A549 (cell line): ENCODE data around the gene SLC24A4.

ENCODE experiments used
- CHD2 ChIP-seq: fragments of 150-350 bp; IDR thresholded peaks from 2 replicates; pipeline ENCODE4 v1.6.1; 2014; ENCODE audit warnings: low read length; ENCODE audit not compliant: partially characterized antibody
- CTCF ChIP-seq: fragments of >200 bp; sonication (Bioruptor Twin); formaldehyde crosslinking; IDR thresholded peaks from 3 replicates; pipeline ENCODE4 v1.5.1; 2016
- ESRRA ChIP-seq: fragments of 150-350 bp; IDR thresholded peaks from 2 replicates; pipeline ENCODE4 v1.6.1; 2014; ENCODE audit warnings: mild to moderate bottlenecking, low read length, borderline replicate concordance
- POLR2A ChIP-seq: IDR thresholded peaks from 2 replicates; pipeline ENCODE4 v1.6.1; 2012; ENCODE audit warnings: mild to moderate bottlenecking, low read length
- REST ChIP-seq: fragments of 200-600 bp; sonication (generic); IDR thresholded peaks from 2 replicates; pipeline ENCODE4 v1.6.1; 2016; ENCODE audit warnings: antibody characterized with exemption, mild to moderate bottlenecking, moderate library complexity
- USF2 ChIP-seq: fragments of 450-650 bp; IDR thresholded peaks from 2 replicates; pipeline ENCODE4 v1.6.1; 2014; ENCODE audit warnings: antibody characterized with exemption

GRCh38 chr14:92392711-92393110, 69.7 kb downstream of the SLC24A4 start:
- TF ChIP-seq ESRRA (no peak), REST (no peak), CTCF (no peak), POLR2A (no peak), CHD2 (no peak), USF2 (no peak)
